ENCODE data around the gene ODF4.

DNA sequence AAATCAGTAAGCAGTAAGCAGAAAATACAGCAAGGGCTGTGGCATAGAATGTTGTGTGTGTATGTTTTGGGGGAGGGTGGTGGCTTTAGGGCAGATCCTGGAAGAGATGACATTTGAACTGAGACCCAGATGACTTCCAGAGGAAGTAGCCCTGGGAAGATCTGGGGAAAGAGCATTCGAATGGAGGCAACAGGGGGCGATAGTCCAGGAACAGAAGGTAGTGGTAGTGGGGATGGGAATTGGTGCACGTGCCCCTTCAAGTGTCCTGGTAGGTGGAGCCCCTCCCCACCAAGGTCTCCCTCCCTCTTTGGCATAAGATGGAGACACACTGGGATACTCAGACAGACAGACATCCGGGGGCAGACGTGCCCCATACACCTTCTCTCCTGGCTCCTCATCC, 15.5 kb upstream of the ODF4 start:
- TF ChIP-seq REST (IDR thresholded peaks at IDR 0.05) (no peak), JUND (IDR thresholded peaks at IDR 0.05) (no peak), CTCF (IDR thresholded peaks at IDR 0.05; ENCODE audit: low read depth, low read length, missing input control) (no peak), RAD21 (IDR thresholded peaks at IDR 0.05) (no peak), TAF1 (conservative IDR thresholded peaks at IDR 0.05) (no peak)
- TF ChIP-seq, protein P1, sequence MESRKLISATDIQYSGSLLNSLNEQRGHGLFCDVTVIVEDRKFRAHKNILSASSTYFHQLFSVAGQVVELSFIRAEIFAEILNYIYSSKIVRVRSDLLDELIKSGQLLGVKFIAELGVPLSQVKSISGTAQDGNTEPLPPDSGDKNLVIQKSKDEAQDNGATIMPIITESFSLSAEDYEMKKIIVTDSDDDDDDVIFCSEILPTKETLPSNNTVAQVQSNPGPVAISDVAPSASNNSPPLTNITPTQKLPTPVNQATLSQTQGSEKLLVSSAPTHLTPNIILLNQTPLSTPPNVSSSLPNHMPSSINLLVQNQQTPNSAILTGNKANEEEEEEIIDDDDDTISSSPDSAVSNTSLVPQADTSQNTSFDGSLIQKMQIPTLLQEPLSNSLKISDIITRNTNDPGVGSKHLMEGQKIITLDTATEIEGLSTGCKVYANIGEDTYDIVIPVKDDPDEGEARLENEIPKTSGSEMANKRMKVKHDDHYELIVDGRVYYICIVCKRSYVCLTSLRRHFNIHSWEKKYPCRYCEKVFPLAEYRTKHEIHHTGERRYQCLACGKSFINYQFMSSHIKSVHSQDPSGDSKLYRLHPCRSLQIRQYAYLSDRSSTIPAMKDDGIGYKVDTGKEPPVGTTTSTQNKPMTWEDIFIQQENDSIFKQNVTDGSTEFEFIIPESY (IDR thresholded peaks at IDR 0.05) = no peak

Measured in liver (tissue), 3 donors.